K562 (cell line): ENCODE measurements around the gene PDGFC. TPM values are rescaled to one million over a fixed set of nuclear protein-coding genes. Genes with fewer than 3 reads are reported as not detected.

Experiments
- ATAC-seq: fragments of 200-7000 bp; cut with Tn5 transposase; 3 replicates; pipeline ENCODE4 v1.9.1; 2020; ENCODE audit warnings: moderate library complexity
- BruUV-seq: library from RNA; stranded (reverse); fragments of 400-500 nt; replicated peaks from 2 replicates; lab custom pipeline; 2021; lab: Mats Ljungman, UMichigan
- CTCF ChIA-PET: fragments of 300-600 bp; formaldehyde crosslinking; extraction: SDS; loops from one replicate; lab custom pipeline; 2021; ENCODE audit warnings: low intra/inter-chr PET ratio; lab: Yijun Ruan, JAX
- POLR2A ChIA-PET: fragments of 300-600, 350-650 bp; sonication (Branson Sonifier 250); formaldehyde crosslinking; extraction: SDS; loops from one replicate; lab custom pipeline; 2021; ENCODE audit warnings: antibody characterized with exemption, inconsistent platforms; lab: Yijun Ruan, JAX
- DNase-seq, 4 experiments: peaks; one replicate each; pipeline versions ENCODE4 v3.0.0 to v3.0.0-alpha.2; 2011 to 2018; ENCODE audit warnings: low spot score in 3 of 4, mixed read lengths in 3 of 4; ENCODE audit errors: extremely low read depth in 1 of 4
- FAIRE-seq: peaks from 2 replicates; lab custom pipeline; 2011; peaks lifted over from hg19 to GRCh38; lab: Jason Lieb, UNC
- H2AFZ ChIP-seq: 2 replicates; pipeline ENCODE4 v1.6.0; 2011; ENCODE audit warnings: low read depth, low read length, control low read depth, inconsistent platforms
- H3K27ac ChIP-seq: fragments of 200-600 bp; 3 replicates; pipeline ENCODE4 v1.8.0; 2011; ENCODE audit warnings: low read depth, mild to moderate bottlenecking, control low read depth, inconsistent platforms, low read length, moderate library complexity, mixed read lengths; ENCODE audit errors: extremely low read depth
- H3K27me3 ChIP-seq, 2 experiments: fragments of 300-600 bp in 1 of 2; 2 replicates in 1 of 2; 3 replicates in 1 of 2; pipeline versions ENCODE4 v1.6.0 to v1.8.0; 2011; ENCODE audit warnings: inconsistent platforms in 2 of 2, low read length in 2 of 2, mild to moderate bottlenecking in 1 of 2, mixed read lengths in 1 of 2, moderate library complexity in 1 of 2; ENCODE audit not compliant: control insufficient read depth in 2 of 2, insufficient read depth in 2 of 2
- H3K36me3 ChIP-seq: fragments of 300-600 bp; 3 replicates; pipeline ENCODE4 v1.8.0; 2011; ENCODE audit warnings: mild to moderate bottlenecking, low read length, inconsistent platforms; ENCODE audit not compliant: control insufficient read depth, insufficient read depth
- H3K4me1 ChIP-seq, 2 experiments: fragments of 200-600 bp in 1 of 2; replicated peaks in 1 of 2; 2 replicates in 1 of 2; 3 replicates in 1 of 2; pipeline versions ENCODE4 v1.5.1 to v1.8.0; 2011; ENCODE audit warnings: inconsistent platforms in 2 of 2, low read length in 2 of 2, mild to moderate bottlenecking in 1 of 2, mixed read lengths in 1 of 2, moderate library complexity in 1 of 2; ENCODE audit not compliant: control insufficient read depth in 2 of 2, insufficient read depth in 2 of 2
- H3K4me2 ChIP-seq: 2 replicates; pipeline ENCODE4 v1.6.1; 2011; ENCODE audit warnings: low read length, control low read depth, inconsistent platforms, mixed read lengths; ENCODE audit not compliant: insufficient read depth
- H3K4me3 ChIP-seq: fragments of 200-600 bp; sonication (generic), shearing (Covaris generic); 2 replicates; pipeline ENCODE4 v1.5.1; 2016; ENCODE audit warnings: control low read depth, inconsistent platforms
- H3K79me2 ChIP-seq: fragments of 200-600 bp; 3 replicates; pipeline ENCODE4 v1.8.0; 2011; ENCODE audit warnings: low read length, inconsistent platforms; ENCODE audit not compliant: control insufficient read depth, insufficient read depth
- H3K9ac ChIP-seq, 2 experiments: 2 replicates each; pipeline versions ENCODE4 v1.6.0 to v1.6.1; 2011; ENCODE audit warnings: low read depth in 2 of 2, low read length in 2 of 2, control low read depth in 1 of 2, inconsistent platforms in 1 of 2, mild to moderate bottlenecking in 1 of 2, mixed read lengths in 1 of 2; ENCODE audit not compliant: insufficient read depth in 1 of 2
- H3K9me1 ChIP-seq: one replicate; pipeline ENCODE4 v1.6.0; 2011; ENCODE audit warnings: inconsistent platforms, mild to moderate bottlenecking, low read length, moderate library complexity; ENCODE audit not compliant: control insufficient read depth, insufficient read depth
- H3K9me3 ChIP-seq: replicated peaks from 2 replicates; pipeline ENCODE4 v1.5.1; 2011; ENCODE audit warnings: low read depth, low read length, inconsistent platforms; ENCODE audit not compliant: control insufficient read depth, insufficient read depth
- H4K20me1 ChIP-seq: replicated peaks from 2 replicates; pipeline ENCODE4 v1.6.1; 2011; ENCODE audit warnings: low read length, inconsistent platforms, mixed read lengths; ENCODE audit not compliant: control insufficient read depth, insufficient read depth
- HBP1 ChIP-seq: fragments of 450-650 bp; formaldehyde crosslinking; IDR thresholded peaks from 2 replicates; pipeline ENCODE4 v1.4.0; 2022; ENCODE audit warnings: missing genetic modification characterization
- JUN ChIP-seq, 2 experiments: sonication (generic) in 1 of 2; formaldehyde crosslinking in 1 of 2; IDR thresholded peaks; 2 replicates each; pipeline versions ENCODE4 v1.6.1 to v1.8.0; 2012 to 2022; ENCODE audit warnings: borderline replicate concordance in 2 of 2, mild to moderate bottlenecking in 2 of 2, improper control_type of control experiment in 1 of 2, low read depth in 1 of 2, low read length in 1 of 2, missing genetic modification reagents in 1 of 2
- KDM1A ChIP-seq, 2 experiments: fragments of 450-650 bp; IDR thresholded peaks; 2 replicates each; pipeline ENCODE4 v1.6.1; 2016; ENCODE audit warnings: mild to moderate bottlenecking in 2 of 2
- L3MBTL2 ChIP-seq: fragments of 450-650 bp; IDR thresholded peaks from 2 replicates; pipeline ENCODE4 v1.6.1; 2016; ENCODE audit warnings: mild to moderate bottlenecking, moderate library complexity
- MED1 ChIP-seq: sonication (generic); formaldehyde crosslinking; IDR thresholded peaks from 2 replicates; pipeline ENCODE4 v1.8.1; 2023; ENCODE audit warnings: missing genetic modification reagents, borderline replicate concordance
- SP1 ChIP-seq: sonication (generic); formaldehyde crosslinking; IDR thresholded peaks from 2 replicates; pipeline ENCODE4 v1.8.1; 2022; ENCODE audit warnings: mild to moderate bottlenecking, missing genetic modification reagents
- SRSF3 ChIP-seq: fragments of 200-400 bp; formaldehyde crosslinking; IDR thresholded peaks from 2 replicates; pipeline ENCODE4 v1.6.1; 2016; ENCODE audit warnings: mild to moderate bottlenecking, low read length, moderate library complexity; ENCODE audit not compliant: insufficient read depth
- UBTF ChIP-seq, 2 experiments: IDR thresholded peaks; 2 replicates each; pipeline ENCODE4 v1.6.1; 2012; ENCODE audit warnings: improper control_type of control experiment in 2 of 2, low read depth in 2 of 2, low read length in 2 of 2, borderline replicate concordance in 1 of 2
- ZBTB34 ChIP-seq: fragments of 250-450 bp; sonication (Bioruptor Pico); IDR thresholded peaks from 2 replicates; pipeline ENCODE4 v1.8.0; 2021; ENCODE audit warnings: mild to moderate bottlenecking, moderate library complexity
- ZBTB7A ChIP-seq: IDR thresholded peaks from 2 replicates; pipeline ENCODE4 v1.6.1; 2011; ENCODE audit warnings: low read depth, mild to moderate bottlenecking, low read length, moderate library complexity, borderline replicate concordance; ENCODE audit not compliant: control insufficient read depth
- ZNF134 ChIP-seq: fragments of 250-450 bp; sonication (Bioruptor Pico); conservative IDR thresholded peaks from 2 replicates; pipeline ENCODE4 v1.4.0; 2020
- ZNF253 ChIP-seq: fragments of 250-450 bp; sonication (Bioruptor Pico); conservative IDR thresholded peaks from 2 replicates; pipeline ENCODE4 v1.6.1; 2021; ENCODE audit warnings: mild to moderate bottlenecking
- ZNF280B ChIP-seq: fragments of 250-450 bp; sonication (Bioruptor Pico); IDR thresholded peaks from 2 replicates; pipeline ENCODE4 v1.5.1; 2021; ENCODE audit warnings: mild to moderate bottlenecking
- ZNF655 ChIP-seq: fragments of 250-450 bp; sonication (Bioruptor Pico); IDR thresholded peaks from 2 replicates; pipeline ENCODE4 v1.5.0; 2021
- ZNF780A ChIP-seq: fragments of 250-450 bp; sonication (Bioruptor Pico); IDR thresholded peaks from 2 replicates; pipeline ENCODE4 v1.5.0; 2021; ENCODE audit warnings: mild to moderate bottlenecking
- WGBS: fragments of 100-300 bp; shearing (Covaris generic); methylation state at CpG from one replicate; pipeline ENCODE4 v1.1.6; 2016; ENCODE audit warnings: low coverage, mixed read lengths; ENCODE audit not compliant: insufficient coverage; ENCODE audit errors: missing lambda C conversion rate; 5-methylcytosine and 5-hydroxymethylcytosine counted together
- in situ Hi-C: fragments of 300-500 bp; cut with MboI; formaldehyde crosslinking; loops from 4 replicates; pipeline ENCODE4 v1.15.0; 2018; ENCODE audit warnings: inconsistent platforms, mixed read lengths
- intact Hi-C: fragments of 100-400 bp; cut with micrococcal nuclease; formaldehyde crosslinking; loops from 2 replicates; pipeline ENCODE4 v1.14.2; 2022
- polyA plus RNA-seq, 8 experiments: library from polyadenylated mRNA; depleted of rRNA in 4 of 8; stranded (reverse) in 5 of 8; unstranded in 3 of 8; fragments of >200 nt; fragmentation: Nextera tagmentation in 2 of 8; fragmentation: Illumina TruSeq in 1 of 8; extraction: Ambion mirVana in 2 of 8; extraction: Trizol in 1 of 8; gene quantifications; 2 replicates each; pipeline versions ENCODE4 v1.2.1 to v1.2.3, GENCODE V29; 2011 to 2014; ENCODE audit warnings: inconsistent platforms in 1 of 8, missing spikeins in 1 of 8
- total RNA-seq, 7 experiments: library from RNA; depleted of rRNA in 6 of 7; stranded (reverse); fragments of >200 nt in 6 of 7; fragmentation: Illumina TruSeq in 2 of 7; extraction: Trizol in 2 of 7; gene quantifications; 2 replicates each; pipeline versions ENCODE4 v1.2.1 to v1.2.3, GENCODE V29; 2011 to 2021; ENCODE audit warnings: low replicate concordance in 1 of 7

Gene PDGFC
- total and polyA plus RNA-seq, 9 of the 15 experiments (the other 6 are each of a cell fraction or from before 2014, with no cell fraction given) = not detected

- Histone ChIP-seq H3K27ac (no peak overlapping the region), H3K27me3 (no peaks in the 10 kb centered on the region), H3K79me2 (no peaks in the 10 kb centered on the region), H3K36me3 (no peaks in the 10 kb centered on the region), H3K4me3 (no peak overlapping the region), H3K9me3 (no peaks in the 10 kb centered on the region), H3K4me2 (no peak overlapping the region), H3K9ac (no peak overlapping the region), H4K20me1 (no peaks in the 10 kb centered on the region), H2AFZ (no peak overlapping the region), H3K4me1 (no peaks in the 10 kb centered on the region), H3K9me1 (no peaks in the 10 kb centered on the region)
- FAIRE-seq (no peak), DNase-seq (no peak), ATAC-seq (no peak)
- 0% methylated on average over 4 of the region's 4 CpGs for WGBS
- ChIA-PET CTCF (no interaction called here), POLR2A (no interaction called here)
- in situ Hi-C loops (no loop called here), intact Hi-C loops (no loop called here)
- no TSS peak for BruUV-seq
- TF ChIP-seq ZNF134 (CRISPR knock-in tag) (no peak), UBTF (IDR thresholded peaks at IDR 0.05; ENCODE audit: borderline replicate concordance in 1 of 2, low read depth in 2 of 2, low read length in 2 of 2) (no peak), ZNF780A (CRISPR knock-in tag) (no peak), KDM1A (IDR thresholded peaks at IDR 0.05) (no peak), ZNF253 (CRISPR knock-in tag) (no peak), MED1 (CRISPR knock-in tag) (no peak), SRSF3 (no peak), SP1 (CRISPR knock-in tag) (no peak), ZNF655 (CRISPR knock-in tag) (no peak), HBP1 (CRISPR knock-in tag) (no peak), ZBTB7A (no peak), JUN (IDR thresholded peaks at IDR 0.05; ENCODE audit: borderline replicate concordance, low read depth, low read length) (no peak), JUN (CRISPR knock-in tag; IDR thresholded peaks at IDR 0.05; ENCODE audit: borderline replicate concordance) (no peak), ZNF280B (no peak), L3MBTL2 (no peak), ZBTB34 (CRISPR knock-in tag) (no peak)
Measured at GRCh38 chr4:157013656-157014055, 42.1 kb upstream of the PDGFC start.
